ENCODE measurements around the gene DNM1.

GRCh38 chr9:128297221-128297773 lies 94.1 kb downstream of the DNM1 start:
- TF ChIP-seq RAD51 (IDR thresholded peaks at IDR 0.05) (no peak), NBN (IDR thresholded peaks at IDR 0.05) (no peak), SREBF2 (IDR thresholded peaks at IDR 0.05; ENCODE audit: low read length) (no peak), CTCF (IDR thresholded peaks at IDR 0.05 in 2 of 3, conservative IDR thresholded peaks at IDR 0.05 in 1 of 3; ENCODE audit: control insufficient read depth in 2 of 3, extremely low read depth in 1 of 3, insufficient read depth in 1 of 3, low read depth in 3 of 3, low read length in 3 of 3) (no peak), TCF12 (IDR thresholded peaks at IDR 0.05; ENCODE audit: low read depth, low read length) (no peak), ZNF384 (IDR thresholded peaks at IDR 0.05; ENCODE audit: borderline replicate concordance, low read depth, low read length) (no peak), RAD21 (IDR thresholded peaks at IDR 0.05; ENCODE audit: insufficient read depth, low read depth, low read length) (no peak), MYC (IDR thresholded peaks at IDR 0.05; ENCODE audit: insufficient read depth, insufficient read length, insufficient replicate concordance, low read length, severe bottlenecking) (no peak)
